NCI-H748 treated with DMSO at 0.1 percent for 48 hours (cell line): ENCODE results near the gene FOXS1.
"Not testable (repeated sequence)": the region's sequence is repeated elsewhere in the genome, so short reads cannot be mapped to it uniquely, and the experiment has no call there.

Experiments used
- DNase-seq: peaks from one replicate; lab custom pipeline; 2025; lab: John Stamatoyannopoulos, UW

The FOXS1 gene

GRCh38 chr20:31821427-31821826, 24.0 kb downstream of the FOXS1 start:
- DNase-seq: no peak

- no peak for DNase-seq
Observed at GRCh38 chr20:31820228-31820627, 25.2 kb downstream of the FOXS1 start.

- DNase-seq: no peak
Observed at GRCh38 chr20:31819083-31819784, 26.2 kb downstream of the FOXS1 start, which contains the start of gene MYLK2. Gene MYLK2, plus strand, starts transcription at chr20:31819356. Its CDS starts 225 bp downstream, at chr20:31819581.

- no peak for DNase-seq
Observed at GRCh38 chr20:31818376-31818908, 27.0 kb downstream of the FOXS1 start.

GRCh38 chr20:31817461-31817860, 27.9 kb downstream of the FOXS1 start:
- no peak for DNase-seq

- DNase-seq: no peak
Observed at GRCh38 chr20:31816221-31816620, 29.2 kb downstream of the FOXS1 start.

GRCh38 chr20:31815408-31816188, 29.8 kb downstream of the FOXS1 start:
- no peak for DNase-seq

- DNase-seq: not testable (repeated sequence)
Observed at GRCh38 chr20:31814142-31814541, 31.3 kb downstream of the FOXS1 start.

GRCh38 chr20:31813611-31814010, 31.8 kb downstream of the FOXS1 start:
- DNase-seq: no peak

- no peak for DNase-seq
Observed at GRCh38 chr20:31811796-31812728, 33.3 kb downstream of the FOXS1 start.

- no peak for DNase-seq
Observed at GRCh38 chr20:31811198-31811597, 34.2 kb downstream of the FOXS1 start.

GRCh38 chr20:31809661-31810060, 35.7 kb downstream of the FOXS1 start:
- no peak for DNase-seq

- no peak for DNase-seq
Observed at GRCh38 chr20:31808481-31808880, 36.9 kb downstream of the FOXS1 start.

GRCh38 chr20:31806564-31807355, 38.6 kb downstream of the FOXS1 start:
- no peak for DNase-seq

- DNase-seq: no peak
Observed at GRCh38 chr20:31803552-31804291, 41.7 kb downstream of the FOXS1 start.

- DNase-seq: no peak
Observed at GRCh38 chr20:31801508-31801907, 43.9 kb downstream of the FOXS1 start.

- DNase-seq: no peak
Observed at GRCh38 chr20:31797364-31797763, 48.0 kb downstream of the FOXS1 start.
